ENCODE measurements around the gene ASPN.

GRCh38 chr9:92455217-92455616 is 27.1 kb downstream of the ASPN start:
- TF ChIP-seq POLR2A (IDR thresholded peaks at IDR 0.05; ENCODE audit: low read length) (no peak), GATA1 (IDR thresholded peaks at IDR 0.05; ENCODE audit: low read depth, low read length) (no peak)
